ENCODE results near the gene JSRP1. TPM values are rescaled to one million over a fixed set of nuclear protein-coding genes. Genes with fewer than 3 reads are reported as not detected.

JSRP1 gene
- total RNA-seq, 1 donor from 2014 or later = not detected

GRCh38 chr19:2202366-2202765, 53.9 kb downstream of the JSRP1 start:
- DNase-seq (ENCODE audit: low spot score in 2 of 2) = no peak
- Histone ChIP-seq H3K27ac (no peak overlapping the region), H3K4me1 (no peaks in the 10 kb centered on the region), H3K36me3 (peaks cover 23 to 44% of the 10 kb centered on the region in 2 donors), H3K4me3 (no peak overlapping the region), H3K27me3 (no peaks in the 10 kb centered on the region), H3K9me3 (no peaks in the 10 kb centered on the region)
- intact Hi-C loops (cut with DNase I) = no loop called here
- TF ChIP-seq CTCF (IDR thresholded peaks at IDR 0.05) = no peak

Other genes with a start within 250 kb of the JSRP1 start
- 90.1 TPM for gene BTBD2, start 240.7 kb downstream of the JSRP1 start, total RNA-seq
- 228 TPM for gene MKNK2, start 205.2 kb downstream of the JSRP1 start, total RNA-seq
- gene MOB3A, start 160.1 kb downstream of the JSRP1 start, total RNA-seq = 44.4 TPM
- not detected for gene IZUMO4, start 159.5 kb downstream of the JSRP1 start, total RNA-seq
- 98.8 TPM for gene AP3D1, start 104.9 kb downstream of the JSRP1 start, total RNA-seq
- gene DOT1L, start 92.5 kb downstream of the JSRP1 start, total RNA-seq = 156 TPM
- gene PLEKHJ1, start 20.1 kb downstream of the JSRP1 start, total RNA-seq = 23.9 TPM
- 21.3 TPM for gene SF3A2, start 19.6 kb downstream of the JSRP1 start, total RNA-seq
- not detected for gene AMH, start 7.1 kb downstream of the JSRP1 start, total RNA-seq
- gene PEAK3, start 25.8 kb upstream of the JSRP1 start, total RNA-seq = 4.7 TPM
- not detected for gene LINGO3, start 51.7 kb upstream of the JSRP1 start, total RNA-seq
- gene LSM7, start 72.2 kb upstream of the JSRP1 start, total RNA-seq = 31.4 TPM
- gene SPPL2B, start 72.3 kb upstream of the JSRP1 start, total RNA-seq = 95.7 TPM
- gene TMPRSS9, start 103.8 kb upstream of the JSRP1 start, total RNA-seq = not detected
- gene TIMM13, start 171.2 kb upstream of the JSRP1 start, total RNA-seq = 55.0 TPM
- 38.7 TPM for gene LMNB2, start 200.5 kb upstream of the JSRP1 start, total RNA-seq
- gene GADD45B, start 219.7 kb upstream of the JSRP1 start, total RNA-seq = 514 TPM

All from ascending aorta (tissue), 2 donors.